Fibroblast of lung (primary cell): ENCODE measurements around the gene SMIM24. TPM values are rescaled to one million over a fixed set of nuclear protein-coding genes. Genes with fewer than 3 reads are reported as not detected.

Source experiments
- DNase-seq, 2 donors: peaks; one replicate each; pipeline versions ENCODE4 v3.0.0 to v3.0.0-alpha.2; 2010; ENCODE audit warnings: low read depth in 2 of 2
- H2AFZ ChIP-seq: 2 replicates; pipeline ENCODE4 v1.5.1; 2012; ENCODE audit warnings: low read length, control low read depth, inconsistent platforms
- H3K27ac ChIP-seq: 2 replicates; pipeline ENCODE4 v1.5.1; 2011; ENCODE audit warnings: low read length, control low read depth; ENCODE audit not compliant: insufficient read depth
- H3K27me3 ChIP-seq: 2 replicates; pipeline ENCODE4 v1.5.1; 2011; ENCODE audit warnings: mild to moderate bottlenecking, low read length; ENCODE audit not compliant: control insufficient read depth, insufficient read depth
- H3K36me3 ChIP-seq: 2 replicates; pipeline ENCODE4 v1.5.1; 2011; ENCODE audit warnings: low read length; ENCODE audit not compliant: control insufficient read depth, insufficient read depth
- H3K4me1 ChIP-seq: 2 replicates; pipeline ENCODE4 v1.5.1; 2011; ENCODE audit warnings: low read length; ENCODE audit not compliant: control insufficient read depth, insufficient read depth; ENCODE audit errors: extremely low read depth
- H3K4me2 ChIP-seq: 2 replicates; pipeline ENCODE4 v1.5.1; 2011; ENCODE audit warnings: low read length, control low read depth; ENCODE audit not compliant: insufficient read depth; ENCODE audit errors: extremely low read depth
- H3K4me3 ChIP-seq, 4 experiments: fragments of 200-600 bp in 1 of 4; sonication (generic) in 1 of 4; replicated peaks in 1 of 4; 2 replicates each; pipeline ENCODE4 v1.5.1; 2011 to 2016; ENCODE audit warnings: low read length in 4 of 4, low read depth in 3 of 4, mild to moderate bottlenecking in 3 of 4, control low read depth in 2 of 4, inconsistent platforms in 1 of 4, mixed read lengths in 1 of 4; ENCODE audit not compliant: insufficient read depth in 1 of 4; ENCODE audit errors: control extremely low read depth in 1 of 4
- H3K79me2 ChIP-seq: 2 replicates; pipeline ENCODE4 v1.5.1; 2012; ENCODE audit warnings: mild to moderate bottlenecking, low read length, inconsistent platforms; ENCODE audit not compliant: control insufficient read depth, insufficient read depth
- H3K9ac ChIP-seq: 2 replicates; pipeline ENCODE4 v1.5.1; 2011; ENCODE audit warnings: mild to moderate bottlenecking, low read length, control low read depth; ENCODE audit not compliant: insufficient read depth
- H3K9me3 ChIP-seq: 2 replicates; pipeline ENCODE4 v1.5.1; 2012; ENCODE audit warnings: low read depth, low read length; ENCODE audit not compliant: control insufficient read depth, insufficient read depth
- H4K20me1 ChIP-seq: 2 replicates; pipeline ENCODE4 v1.5.1; 2011; ENCODE audit warnings: low read length; ENCODE audit not compliant: control insufficient read depth, insufficient read depth; ENCODE audit errors: extremely low read depth
- EZH2 ChIP-seq: IDR thresholded peaks from 2 replicates; pipeline ENCODE4 v1.5.1; 2012; ENCODE audit warnings: low read length, control low read depth, mild to moderate bottlenecking; ENCODE audit errors: missing control alignments
- polyA plus RNA-seq, 2 donors: library from polyadenylated mRNA; depleted of rRNA in 1 of 2; stranded (reverse) in 1 of 2; unstranded in 1 of 2; fragments of >200 nt; gene quantifications; 2 replicates each; pipeline ENCODE4 v1.2.1, GENCODE V29; 2011 to 2012; ENCODE audit warnings: missing spikeins in 1 of 2
- total RNA-seq: library from RNA; depleted of rRNA; stranded (reverse); fragments of >200 nt; gene quantifications from 2 replicates; pipeline ENCODE4 v1.2.1, GENCODE V29; 2014
- TF ChIP-seq, protein P1 (sequence below), 2 donors: IDR thresholded peaks in 1 of 2; conservative IDR thresholded peaks in 1 of 2; 1 replicate in 1 of 2; 2 replicates in 1 of 2; pipeline ENCODE4 v1.5.1; 2011 to 2012; ENCODE audit warnings: low read length in 2 of 2, control low read depth in 1 of 2, inconsistent platforms in 1 of 2, low read depth in 1 of 2, mild to moderate bottlenecking in 1 of 2

Gene SMIM24
- total and polyA plus RNA-seq, 2 donors (not counting 1 experiment from before 2014, with no cell fraction given) = not detected

DNA sequence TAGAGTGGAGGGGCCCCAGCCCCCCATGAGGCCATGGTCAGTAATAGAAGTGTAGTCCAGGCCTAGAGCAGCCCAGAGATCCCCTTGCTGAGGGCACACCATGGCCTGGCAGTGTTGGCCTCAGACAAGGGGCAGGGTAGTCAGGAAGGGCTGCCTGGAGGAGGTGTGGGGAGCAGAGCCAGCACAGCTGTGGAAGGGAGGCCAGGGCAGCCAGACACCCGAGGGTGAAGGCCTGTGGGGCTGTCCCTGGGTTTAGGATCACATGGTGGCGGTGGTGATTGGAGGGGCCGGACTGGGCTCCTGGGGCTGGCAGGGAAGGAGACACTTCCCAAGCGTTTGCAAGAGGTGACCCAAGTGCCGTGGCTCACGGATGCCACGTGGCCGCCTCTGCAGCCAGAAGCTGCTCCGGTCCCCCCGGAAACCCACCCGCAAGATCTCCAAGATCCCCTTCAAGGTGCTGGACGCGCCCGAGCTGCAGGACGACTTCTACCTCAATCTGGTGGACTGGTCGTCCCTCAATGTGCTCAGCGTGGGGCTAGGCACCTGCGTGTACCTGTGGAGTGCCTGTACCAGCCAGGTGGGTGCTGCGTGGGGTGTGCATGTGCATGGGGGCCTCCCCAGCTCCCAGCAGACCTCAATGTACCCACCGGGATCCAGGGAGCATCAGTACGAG is 47.0 kb upstream of the SMIM24 start:
- Histone ChIP-seq H3K36me3 (peaks cover 41% of the 10 kb centered on the region), H4K20me1 (no peaks in the 10 kb centered on the region)

DNA sequence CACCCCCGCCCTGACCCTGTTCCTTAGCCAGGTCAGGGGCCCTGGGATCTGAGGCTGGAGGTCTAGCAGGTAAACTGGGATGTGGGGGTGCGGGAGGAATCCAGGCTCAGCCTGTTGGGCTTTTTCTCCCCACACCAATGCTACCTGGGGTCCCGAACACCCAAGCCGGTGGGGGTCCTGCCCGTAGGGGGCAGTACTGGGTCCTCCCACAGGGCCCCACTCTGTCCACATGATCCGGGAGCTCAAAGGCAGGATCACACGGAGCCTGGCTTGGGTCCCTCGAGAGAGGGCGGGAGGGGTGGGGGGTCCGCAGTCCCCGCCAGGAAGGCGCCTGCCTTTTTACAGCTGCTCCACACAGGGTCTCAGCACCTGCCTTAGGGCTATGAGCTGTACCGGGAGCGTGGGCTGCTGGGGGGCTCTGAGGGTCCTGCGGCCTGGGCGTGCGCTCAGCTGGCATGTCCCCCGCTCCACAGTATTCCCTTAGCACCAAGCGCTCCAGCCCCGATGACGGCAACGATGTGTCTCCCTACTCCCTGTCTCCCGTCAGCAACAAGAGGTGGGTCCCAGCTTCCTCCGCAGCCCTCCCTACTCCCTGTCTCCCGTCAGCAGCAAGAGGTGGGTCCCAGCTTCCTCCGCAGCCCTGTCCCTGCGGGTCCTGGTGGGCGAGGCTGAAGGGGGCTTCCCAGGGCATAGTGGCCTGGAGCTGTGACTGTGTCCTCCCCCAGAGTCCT is 46.3 kb upstream of the SMIM24 start:
- DNase-seq = no peak
- H4K20me1 ChIP-seq = no peaks in the 10 kb centered on the region

More for the DNA sequence above, 47.0 kb upstream of the SMIM24 start:
- peaks cover 4% of the 10 kb centered on the region for H3K79me2 ChIP-seq
- H3K27me3 ChIP-seq = no peaks in the 10 kb centered on the region
- no peak overlapping the region for H2AFZ ChIP-seq
- TF ChIP-seq EZH2 = no peak
- TF ChIP-seq, protein P1, sequence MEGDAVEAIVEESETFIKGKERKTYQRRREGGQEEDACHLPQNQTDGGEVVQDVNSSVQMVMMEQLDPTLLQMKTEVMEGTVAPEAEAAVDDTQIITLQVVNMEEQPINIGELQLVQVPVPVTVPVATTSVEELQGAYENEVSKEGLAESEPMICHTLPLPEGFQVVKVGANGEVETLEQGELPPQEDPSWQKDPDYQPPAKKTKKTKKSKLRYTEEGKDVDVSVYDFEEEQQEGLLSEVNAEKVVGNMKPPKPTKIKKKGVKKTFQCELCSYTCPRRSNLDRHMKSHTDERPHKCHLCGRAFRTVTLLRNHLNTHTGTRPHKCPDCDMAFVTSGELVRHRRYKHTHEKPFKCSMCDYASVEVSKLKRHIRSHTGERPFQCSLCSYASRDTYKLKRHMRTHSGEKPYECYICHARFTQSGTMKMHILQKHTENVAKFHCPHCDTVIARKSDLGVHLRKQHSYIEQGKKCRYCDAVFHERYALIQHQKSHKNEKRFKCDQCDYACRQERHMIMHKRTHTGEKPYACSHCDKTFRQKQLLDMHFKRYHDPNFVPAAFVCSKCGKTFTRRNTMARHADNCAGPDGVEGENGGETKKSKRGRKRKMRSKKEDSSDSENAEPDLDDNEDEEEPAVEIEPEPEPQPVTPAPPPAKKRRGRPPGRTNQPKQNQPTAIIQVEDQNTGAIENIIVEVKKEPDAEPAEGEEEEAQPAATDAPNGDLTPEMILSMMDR (conservative IDR thresholded peaks at IDR 0.05 in 1 of 2, IDR thresholded peaks at IDR 0.05 in 1 of 2; ENCODE audit: low read depth in 1 of 2, low read length in 2 of 2) = no peak
- DNase-seq = no peak
- no peak overlapping the region for H3K4me3 ChIP-seq
- H3K4me2 ChIP-seq = no peak overlapping the region
- no peaks in the 10 kb centered on the region for H3K4me1 ChIP-seq
- H3K9ac ChIP-seq = no peak overlapping the region
- H3K27ac ChIP-seq = no peak overlapping the region
- no peaks in the 10 kb centered on the region for H3K9me3 ChIP-seq

DNA sequence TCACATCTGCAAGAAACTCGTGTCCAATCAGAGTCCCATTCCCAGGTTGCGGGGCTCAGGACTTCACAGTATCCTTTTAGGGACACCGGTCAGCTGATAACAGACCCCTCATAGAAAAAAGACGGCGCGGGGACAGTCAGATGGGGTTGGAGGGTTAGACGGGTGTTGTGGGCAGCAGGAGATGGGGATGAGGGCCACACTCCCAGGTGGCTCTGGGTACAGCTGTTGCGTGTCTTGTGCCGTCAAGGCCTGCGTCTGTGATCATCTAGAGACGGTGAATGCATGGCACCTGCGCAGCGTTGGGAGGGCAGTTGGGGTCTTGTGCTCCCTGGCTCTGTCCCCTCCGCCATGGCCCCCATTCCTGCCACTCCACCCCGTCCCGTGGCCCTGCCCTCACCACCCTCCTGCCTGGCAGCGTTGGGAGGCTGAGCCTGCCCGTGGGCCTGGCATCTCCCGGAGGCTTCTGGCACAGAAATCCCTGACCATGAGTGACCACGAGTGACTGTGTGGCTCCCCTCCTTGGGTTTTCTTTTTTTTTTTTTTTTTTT is 44.7 kb upstream of the SMIM24 start:
- Histone ChIP-seq H3K4me1 (no peaks in the 10 kb centered on the region), H3K27me3 (no peaks in the 10 kb centered on the region), H4K20me1 (no peaks in the 10 kb centered on the region), H3K27ac (no peak overlapping the region), H3K9me3 (no peaks in the 10 kb centered on the region), H3K4me2 (no peak overlapping the region), H2AFZ (no peak overlapping the region), H3K4me3 (no peak overlapping the region), H3K9ac (no peak overlapping the region), H3K36me3 (peaks cover 33% of the 10 kb centered on the region), H3K79me2 (peaks cover 25% of the 10 kb centered on the region)
- TF ChIP-seq EZH2 = no peak
- TF ChIP-seq, protein P1 (conservative IDR thresholded peaks at IDR 0.05 in 1 of 2, IDR thresholded peaks at IDR 0.05 in 1 of 2; ENCODE audit: low read depth in 1 of 2, low read length in 2 of 2) = no peak
- DNase-seq = no peak

More for the DNA sequence above, 46.3 kb upstream of the SMIM24 start:
- Histone ChIP-seq H3K9me3 (no peaks in the 10 kb centered on the region), H3K4me1 (no peaks in the 10 kb centered on the region), H3K36me3 (peaks cover 37% of the 10 kb centered on the region), H3K79me2 (peaks cover 11% of the 10 kb centered on the region), H3K4me3 (no peak overlapping the region), H3K4me2 (no peak overlapping the region), H3K27me3 (no peaks in the 10 kb centered on the region), H2AFZ (no peak overlapping the region), H3K9ac (no peak overlapping the region), H3K27ac (no peak overlapping the region)
- TF ChIP-seq, protein P1 (conservative IDR thresholded peaks at IDR 0.05 in 1 of 2, IDR thresholded peaks at IDR 0.05 in 1 of 2; ENCODE audit: low read depth in 1 of 2, low read length in 2 of 2) = no peak
- no peak for TF ChIP-seq EZH2
